GM12878 (cell line): Measurements from ENCODE around the gene VEGFA. TPM values are rescaled to one million over a fixed set of nuclear protein-coding genes. Genes with fewer than 3 reads are reported as not detected.

ENCODE experiments used
- RFX5 ChIP-seq: IDR thresholded peaks from 2 replicates; pipeline ENCODE4 v1.6.1; 2011; ENCODE audit warnings: low read depth, low read length, improper control_type of control experiment
- SREBF1 ChIP-seq: IDR thresholded peaks from 2 replicates; pipeline ENCODE4 v1.6.1; 2012; ENCODE audit warnings: mild to moderate bottlenecking, low read length
- YBX1 ChIP-seq: fragments of 450-650 bp; IDR thresholded peaks from 2 replicates; pipeline ENCODE4 v1.6.1; 2016; ENCODE audit warnings: antibody characterized with exemption
- polyA plus RNA-seq, 11 experiments: library from polyadenylated mRNA; depleted of rRNA in 4 of 11; unstranded in 6 of 11; stranded (reverse) in 5 of 11; fragments of >200 nt; fragmentation: Nextera tagmentation in 4 of 11; fragmentation: Illumina TruSeq in 1 of 11; extraction: Ambion mirVana in 4 of 11; extraction: Trizol in 1 of 11; gene quantifications; 1 replicate in 1 of 11; 2 replicates in 10 of 11; pipeline versions ENCODE4 v1.2.1 to v1.2.3, GENCODE V29; 2011 to 2016; ENCODE audit warnings: inconsistent platforms in 2 of 11, missing spikeins in 2 of 11, low read depth in 1 of 11
- total RNA-seq, 4 experiments: library from RNA; depleted of rRNA in 3 of 4; stranded (reverse); fragments of >200 nt in 3 of 4; fragmentation: Illumina TruSeq in 1 of 4; extraction: Trizol in 1 of 4; gene quantifications; 2 replicates each; pipeline versions ENCODE4 v1.2.1 to v1.2.3, GENCODE V29; 2013 to 2021
- TF ChIP-seq, protein P1 (sequence below): IDR thresholded peaks from 2 replicates; pipeline ENCODE4 v1.6.1; 2011; ENCODE audit warnings: borderline replicate concordance, low read depth, mild to moderate bottlenecking, moderate library complexity, mixed read lengths, low read length; ENCODE audit not compliant: insufficient read depth; ENCODE audit errors: extremely low read length
- TF ChIP-seq, protein P2 (sequence below): fragments of 450-650 bp; IDR thresholded peaks from 2 replicates; pipeline ENCODE4 v1.6.1; 2017; ENCODE audit warnings: mild to moderate bottlenecking, moderate library complexity
- TF ChIP-seq, protein P3 (sequence below): fragments of 450-650 bp; IDR thresholded peaks from 2 replicates; pipeline ENCODE4 v1.6.1; 2016; ENCODE audit warnings: mild to moderate bottlenecking

The VEGFA gene
- total and polyA plus RNA-seq, 10 of the 15 experiments (the other 5 are each of a cell fraction or from before 2014, with no cell fraction given) = 0.96 to 140 (median 16.9) TPM

DNA sequence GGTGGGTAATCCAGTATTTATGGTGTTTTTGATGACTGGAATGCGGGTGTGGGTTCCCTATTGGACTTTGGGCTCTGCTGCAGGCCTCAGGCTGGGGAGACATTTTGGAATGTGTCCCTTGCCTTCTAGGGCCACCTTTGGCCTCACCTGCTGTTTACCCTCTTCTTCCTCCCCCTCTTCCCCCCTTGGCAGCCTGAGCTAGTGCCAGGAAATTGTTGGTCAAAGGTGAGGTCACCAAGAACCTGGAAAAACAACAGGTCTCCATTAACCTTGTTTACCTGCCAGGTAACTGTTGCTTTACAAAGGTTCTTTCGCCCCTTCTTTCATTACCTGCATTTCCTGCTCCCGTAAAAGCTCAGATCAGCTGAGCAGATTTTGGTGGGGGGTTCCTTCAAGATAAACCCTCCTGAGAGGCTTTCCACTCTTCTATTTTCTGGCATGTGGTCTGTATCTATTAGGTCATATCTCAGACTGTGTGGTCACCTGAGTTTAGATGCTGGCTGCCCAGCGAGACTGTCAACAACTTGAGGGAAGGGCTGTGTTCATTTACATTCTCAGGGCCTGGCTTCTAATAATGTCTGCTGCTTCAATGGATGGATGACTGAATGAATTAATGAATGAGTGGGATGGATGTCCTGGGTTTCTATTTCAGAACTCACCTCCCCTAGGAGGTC, 34.7 kb downstream of the VEGFA start (continued):
- TF ChIP-seq, protein P1, sequence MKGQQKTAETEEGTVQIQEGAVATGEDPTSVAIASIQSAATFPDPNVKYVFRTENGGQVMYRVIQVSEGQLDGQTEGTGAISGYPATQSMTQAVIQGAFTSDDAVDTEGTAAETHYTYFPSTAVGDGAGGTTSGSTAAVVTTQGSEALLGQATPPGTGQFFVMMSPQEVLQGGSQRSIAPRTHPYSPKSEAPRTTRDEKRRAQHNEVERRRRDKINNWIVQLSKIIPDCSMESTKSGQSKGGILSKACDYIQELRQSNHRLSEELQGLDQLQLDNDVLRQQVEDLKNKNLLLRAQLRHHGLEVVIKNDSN = no peak
- no peak for TF ChIP-seq RFX5
- TF ChIP-seq, protein P2, sequence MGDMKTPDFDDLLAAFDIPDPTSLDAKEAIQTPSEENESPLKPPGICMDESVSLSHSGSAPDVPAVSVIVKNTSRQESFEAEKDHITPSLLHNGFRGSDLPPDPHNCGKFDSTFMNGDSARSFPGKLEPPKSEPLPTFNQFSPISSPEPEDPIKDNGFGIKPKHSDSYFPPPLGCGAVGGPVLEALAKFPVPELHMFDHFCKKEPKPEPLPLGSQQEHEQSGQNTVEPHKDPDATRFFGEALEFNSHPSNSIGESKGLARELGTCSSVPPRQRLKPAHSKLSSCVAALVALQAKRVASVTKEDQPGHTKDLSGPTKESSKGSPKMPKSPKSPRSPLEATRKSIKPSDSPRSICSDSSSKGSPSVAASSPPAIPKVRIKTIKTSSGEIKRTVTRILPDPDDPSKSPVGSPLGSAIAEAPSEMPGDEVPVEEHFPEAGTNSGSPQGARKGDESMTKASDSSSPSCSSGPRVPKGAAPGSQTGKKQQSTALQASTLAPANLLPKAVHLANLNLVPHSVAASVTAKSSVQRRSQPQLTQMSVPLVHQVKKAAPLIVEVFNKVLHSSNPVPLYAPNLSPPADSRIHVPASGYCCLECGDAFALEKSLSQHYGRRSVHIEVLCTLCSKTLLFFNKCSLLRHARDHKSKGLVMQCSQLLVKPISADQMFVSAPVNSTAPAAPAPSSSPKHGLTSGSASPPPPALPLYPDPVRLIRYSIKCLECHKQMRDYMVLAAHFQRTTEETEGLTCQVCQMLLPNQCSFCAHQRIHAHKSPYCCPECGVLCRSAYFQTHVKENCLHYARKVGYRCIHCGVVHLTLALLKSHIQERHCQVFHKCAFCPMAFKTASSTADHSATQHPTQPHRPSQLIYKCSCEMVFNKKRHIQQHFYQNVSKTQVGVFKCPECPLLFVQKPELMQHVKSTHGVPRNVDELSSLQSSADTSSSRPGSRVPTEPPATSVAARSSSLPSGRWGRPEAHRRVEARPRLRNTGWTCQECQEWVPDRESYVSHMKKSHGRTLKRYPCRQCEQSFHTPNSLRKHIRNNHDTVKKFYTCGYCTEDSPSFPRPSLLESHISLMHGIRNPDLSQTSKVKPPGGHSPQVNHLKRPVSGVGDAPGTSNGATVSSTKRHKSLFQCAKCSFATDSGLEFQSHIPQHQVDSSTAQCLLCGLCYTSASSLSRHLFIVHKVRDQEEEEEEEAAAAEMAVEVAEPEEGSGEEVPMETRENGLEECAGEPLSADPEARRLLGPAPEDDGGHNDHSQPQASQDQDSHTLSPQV = no peak
- no peak for TF ChIP-seq SREBF1
- TF ChIP-seq, protein P3, sequence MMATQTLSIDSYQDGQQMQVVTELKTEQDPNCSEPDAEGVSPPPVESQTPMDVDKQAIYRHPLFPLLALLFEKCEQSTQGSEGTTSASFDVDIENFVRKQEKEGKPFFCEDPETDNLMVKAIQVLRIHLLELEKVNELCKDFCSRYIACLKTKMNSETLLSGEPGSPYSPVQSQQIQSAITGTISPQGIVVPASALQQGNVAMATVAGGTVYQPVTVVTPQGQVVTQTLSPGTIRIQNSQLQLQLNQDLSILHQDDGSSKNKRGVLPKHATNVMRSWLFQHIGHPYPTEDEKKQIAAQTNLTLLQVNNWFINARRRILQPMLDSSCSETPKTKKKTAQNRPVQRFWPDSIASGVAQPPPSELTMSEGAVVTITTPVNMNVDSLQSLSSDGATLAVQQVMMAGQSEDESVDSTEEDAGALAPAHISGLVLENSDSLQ = no peak
- no peak for TF ChIP-seq YBX1
- TF ChIP-seq, all 136 proteins: peak for 0
